Posterior cingulate gyrus (tissue), 11 donors: Measurements from ENCODE around the gene SIPA1L3.

Source experiments
- DNase-seq, 10 donors: peaks; one replicate each; pipeline versions ENCODE4 v3.0.0 to v3.0.0-alpha.2; 2020 to 2021; ENCODE audit warnings: mixed read lengths in 3 of 10
- intact Hi-C: fragments of 100-400 bp; cut with DNase I; formaldehyde crosslinking; loops from one replicate; pipeline ENCODE4 v1.15.1; 2023

The SIPA1L3 gene

GRCh38 chr19:38162094-38162493 is 255.1 kb downstream of the SIPA1L3 start:
- DNase-seq: no peak
- intact Hi-C loops: no loop called here

GRCh38 chr19:38162632-38163031 is 255.6 kb downstream of the SIPA1L3 start:
- intact Hi-C loops: no loop called here
- no peak for DNase-seq

- intact Hi-C loops: no loop called here
- DNase-seq: no peak
Measured at GRCh38 chr19:38163419-38164290, 256.6 kb downstream of the SIPA1L3 start.

GRCh38 chr19:38164526-38164925 is 257.5 kb downstream of the SIPA1L3 start:
- intact Hi-C loops: no loop called here
- no peak for DNase-seq

GRCh38 chr19:38165335-38165734 is 258.3 kb downstream of the SIPA1L3 start:
- no peak for DNase-seq
- intact Hi-C loops: no loop called here

GRCh38 chr19:38168637-38169036 is 261.6 kb downstream of the SIPA1L3 start:
- intact Hi-C loops: no loop called here
- DNase-seq: no peak

- intact Hi-C loops: no loop called here
- DNase-seq: peak in 1 of 10 donors; percentile 35
Measured at GRCh38 chr19:38170334-38170733, 263.3 kb downstream of the SIPA1L3 start.

GRCh38 chr19:38172001-38172400 is 265.0 kb downstream of the SIPA1L3 start:
- intact Hi-C loops: no loop called here
- DNase-seq: peak; percentile 30 to 94 (median 62)

- intact Hi-C loops: no loop called here
- peak; percentile 76 to 98 (median 90) for DNase-seq
Measured at GRCh38 chr19:38173291-38174041, 266.5 kb downstream of the SIPA1L3 start.

- intact Hi-C loops: no loop called here
- DNase-seq: no peak
Measured at GRCh38 chr19:38175422-38175821, 268.4 kb downstream of the SIPA1L3 start.

- no peak for DNase-seq
- intact Hi-C loops: no loop called here
Measured at GRCh38 chr19:38180071-38180470, 273.1 kb downstream of the SIPA1L3 start.

- peak in 1 of 10 donors; percentile 68 for DNase-seq
- intact Hi-C loops: no loop called here
Measured at GRCh38 chr19:38182536-38183210, 275.7 kb downstream of the SIPA1L3 start.

- DNase-seq: peak in 4 of 10 donors; percentile 17 to 82 (median 35)
- intact Hi-C loops: no loop called here
Measured at GRCh38 chr19:38183251-38183897, 276.4 kb downstream of the SIPA1L3 start.

GRCh38 chr19:38184815-38185214 is 277.8 kb downstream of the SIPA1L3 start:
- intact Hi-C loops: no loop called here
- no peak for DNase-seq

GRCh38 chr19:38185562-38185961 is 278.6 kb downstream of the SIPA1L3 start:
- no peak for DNase-seq

GRCh38 chr19:38190061-38190460 is 283.1 kb downstream of the SIPA1L3 start:
- intact Hi-C loops: no loop called here
- no peak for DNase-seq

More at GRCh38 chr19:38185562-38185961, 278.6 kb downstream of the SIPA1L3 start:
- intact Hi-C loops: no loop called here

- DNase-seq: no peak
- intact Hi-C loops: no loop called here
Measured at GRCh38 chr19:38190793-38191192, 283.8 kb downstream of the SIPA1L3 start.

- DNase-seq: no peak
- intact Hi-C loops: no loop called here
Measured at GRCh38 chr19:38191747-38192146, 284.7 kb downstream of the SIPA1L3 start.

GRCh38 chr19:38193445-38193844 is 286.4 kb downstream of the SIPA1L3 start:
- no peak for DNase-seq

GRCh38 chr19:38194061-38194701 is 287.2 kb downstream of the SIPA1L3 start:
- no peak for DNase-seq
- intact Hi-C loops: no loop called here

More at GRCh38 chr19:38193445-38193844, 286.4 kb downstream of the SIPA1L3 start:
- intact Hi-C loops: no loop called here
